GM19351 (cell line): Measurements from ENCODE around the gene PTPRD.
"Not testable (repeated sequence)": the region's sequence is repeated elsewhere in the genome, so short reads cannot be mapped to it uniquely, and the experiment has no call there.

Experiments
- ATAC-seq: cut with Tn5 transposase; IDR thresholded peaks from one replicate; pipeline ENCODE4 v1.9.1; 2021; ENCODE audit warnings: mild to moderate bottlenecking, moderate library complexity; ENCODE audit not compliant: unreplicated experiment

PTPRD gene

GRCh38 chr9:10488937-10489336 is 123.9 kb downstream of the PTPRD start:
- ATAC-seq = no peak

DNA sequence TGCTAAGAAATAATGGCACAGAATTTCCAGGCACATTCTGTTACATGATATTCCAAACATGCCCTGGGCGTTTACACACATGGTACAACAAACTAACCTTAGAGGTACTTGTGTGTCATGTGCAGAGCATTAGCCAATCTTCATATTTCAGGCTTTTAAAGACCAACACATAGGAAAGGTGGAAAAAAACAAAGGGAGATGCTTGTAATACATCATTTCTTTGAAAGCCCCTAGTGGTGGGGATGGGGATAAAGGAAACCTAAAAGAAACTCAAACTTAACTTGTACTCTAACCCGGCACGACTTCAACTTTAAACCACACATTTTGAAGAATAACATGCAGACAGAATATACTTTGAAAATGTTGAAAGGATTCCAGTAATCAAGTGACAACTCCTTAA is 133.6 kb downstream of the PTPRD start:
- no peak for ATAC-seq

- ATAC-seq = not testable (repeated sequence)
Observed at GRCh38 chr9:10449201-10449617, 163.6 kb downstream of the PTPRD start.

DNA sequence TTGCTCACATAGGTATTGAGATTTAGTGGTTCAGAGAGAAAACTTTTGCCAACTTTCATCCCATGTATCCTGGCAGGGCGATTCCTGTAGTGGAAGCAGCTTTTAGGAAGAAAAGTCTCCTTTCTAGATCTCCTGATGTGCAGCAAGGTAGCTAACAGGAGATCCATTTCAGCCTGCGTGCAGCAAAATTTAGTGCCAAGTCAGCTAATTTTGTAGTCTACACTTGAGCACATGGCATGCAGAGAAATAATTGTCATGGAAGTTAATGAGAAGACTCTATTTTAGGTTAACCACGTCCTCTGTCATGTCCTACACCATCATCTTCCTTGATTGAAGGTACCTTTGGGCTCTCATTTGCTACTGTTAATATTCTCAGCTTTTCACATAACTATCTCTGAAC is 165.8 kb downstream of the PTPRD start:
- no peak for ATAC-seq

DNA sequence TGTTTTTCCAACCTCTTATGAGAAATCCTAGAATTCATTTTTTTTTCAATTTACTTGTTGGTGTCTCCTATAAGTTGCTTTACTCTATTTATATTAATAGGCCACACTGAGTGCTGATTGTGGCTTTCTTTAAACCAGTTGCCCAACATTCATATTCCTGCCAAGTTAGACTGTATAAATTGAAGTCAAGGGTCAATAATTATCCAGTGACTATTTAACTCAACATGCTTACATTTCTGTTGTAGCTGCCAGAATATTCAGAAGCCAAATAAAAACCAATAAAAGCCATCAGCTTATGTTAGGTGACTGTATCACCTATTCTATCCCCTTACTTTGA is 169.0 kb downstream of the PTPRD start:
- ATAC-seq = no peak

DNA sequence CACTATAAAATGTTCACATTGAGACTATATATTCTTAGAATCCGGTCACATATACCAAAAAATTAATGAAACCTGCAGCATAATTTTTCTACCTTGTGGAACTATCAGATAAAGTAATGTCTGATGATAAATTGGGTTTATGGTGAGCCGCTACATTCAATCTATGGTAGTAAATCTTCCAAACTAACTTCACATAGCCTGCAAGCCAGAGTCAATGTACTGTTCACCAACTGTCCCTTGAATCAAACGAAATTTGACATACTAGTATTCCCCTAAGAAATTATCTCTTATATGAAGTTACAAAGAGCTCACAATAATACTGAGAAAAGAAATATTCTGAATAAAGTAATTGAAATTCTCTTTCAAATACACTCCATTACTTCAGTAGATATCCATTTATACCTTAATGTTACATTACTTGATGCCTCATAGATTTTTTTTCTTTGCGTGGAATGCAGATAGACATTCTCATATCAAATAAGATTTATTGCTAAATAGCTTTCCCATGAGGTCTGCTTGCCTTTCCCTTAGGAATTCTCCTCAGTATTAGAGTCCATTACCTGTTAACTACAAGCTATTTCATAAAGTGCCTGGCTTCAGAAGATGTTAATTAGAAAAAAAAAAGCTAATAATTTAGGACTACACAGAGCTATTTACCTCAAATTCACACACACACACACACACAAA is 169.5 kb downstream of the PTPRD start:
- no peak for ATAC-seq

GRCh38 chr9:10438955-10439354 is 173.8 kb downstream of the PTPRD start:
- no peak for ATAC-seq

DNA sequence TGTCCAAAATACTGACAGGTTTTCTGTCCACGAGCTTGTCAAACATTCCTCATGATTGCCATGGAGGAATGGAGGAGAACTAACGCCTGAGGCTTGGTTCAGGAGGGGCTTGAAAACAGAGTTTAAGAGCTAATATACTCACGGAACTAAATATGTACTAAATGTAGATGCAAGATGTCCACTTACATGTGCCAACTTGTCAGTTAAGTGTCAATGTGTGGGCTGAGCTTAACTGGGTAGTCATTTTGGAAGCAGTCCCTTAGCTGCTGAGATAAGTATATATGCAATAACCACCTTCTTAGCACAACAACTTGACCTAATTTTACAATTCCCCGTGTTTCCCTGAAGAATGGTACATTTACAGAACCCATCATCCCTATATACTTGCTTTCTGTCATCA is 176.0 kb downstream of the PTPRD start:
- no peak for ATAC-seq

DNA sequence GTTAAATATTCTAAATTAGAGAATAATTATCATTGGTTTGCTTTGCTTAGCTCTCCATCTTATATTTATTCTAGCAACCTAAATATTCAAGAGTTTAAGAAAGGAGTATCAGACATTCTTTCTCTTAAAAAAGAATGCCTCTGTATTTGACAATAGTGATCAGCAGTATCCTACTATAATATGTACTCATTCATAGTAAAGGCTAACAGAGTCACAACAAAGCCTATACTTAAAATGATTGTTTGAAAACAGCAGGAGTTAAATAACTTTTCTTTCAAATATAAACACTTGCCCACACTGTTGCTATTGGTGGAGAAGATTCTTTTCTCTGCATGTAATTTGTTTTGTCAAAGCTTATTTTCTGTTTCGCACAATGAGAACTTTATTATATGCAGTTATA is 178.4 kb downstream of the PTPRD start:
- no peak for ATAC-seq

DNA sequence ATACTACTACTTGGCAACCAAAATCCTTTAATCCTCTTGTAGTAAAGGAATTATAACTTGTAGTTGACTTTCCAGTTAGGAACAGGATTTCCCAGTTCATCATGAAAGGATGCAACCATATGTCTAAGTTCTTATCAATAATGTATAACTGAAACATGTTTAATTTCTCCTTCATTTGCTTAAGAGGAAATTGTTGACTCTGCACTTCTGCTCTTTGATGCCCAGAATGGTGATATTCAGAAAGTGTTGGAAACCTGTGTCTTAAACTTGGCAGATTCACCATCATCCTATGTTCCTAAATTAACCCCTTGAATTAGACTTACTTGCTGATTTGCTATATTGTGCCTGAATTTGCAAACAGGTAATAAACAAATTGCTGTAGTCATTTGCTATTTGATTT is 201.5 kb downstream of the PTPRD start:
- ATAC-seq = no peak

GRCh38 chr9:10403283-10403682 is 209.5 kb downstream of the PTPRD start:
- no peak for ATAC-seq

DNA sequence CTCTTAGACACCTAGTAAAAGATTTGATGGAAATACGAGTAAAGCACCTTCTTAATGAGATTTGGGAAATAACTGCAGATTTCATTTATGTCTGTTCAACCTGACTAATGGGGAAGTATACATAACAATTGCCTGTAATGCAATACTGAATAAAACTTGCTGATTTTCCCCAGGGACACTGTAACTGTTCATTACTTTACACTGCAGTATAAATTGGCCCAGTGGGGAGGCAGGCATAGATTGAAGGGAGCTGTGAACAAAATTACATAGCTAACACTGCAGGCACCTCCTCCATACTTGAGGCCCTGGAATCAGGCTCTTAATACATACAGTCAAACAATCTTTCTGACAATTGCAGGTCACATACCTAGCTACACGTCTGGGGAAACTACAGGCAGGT is 216.2 kb downstream of the PTPRD start:
- ATAC-seq = no peak

DNA sequence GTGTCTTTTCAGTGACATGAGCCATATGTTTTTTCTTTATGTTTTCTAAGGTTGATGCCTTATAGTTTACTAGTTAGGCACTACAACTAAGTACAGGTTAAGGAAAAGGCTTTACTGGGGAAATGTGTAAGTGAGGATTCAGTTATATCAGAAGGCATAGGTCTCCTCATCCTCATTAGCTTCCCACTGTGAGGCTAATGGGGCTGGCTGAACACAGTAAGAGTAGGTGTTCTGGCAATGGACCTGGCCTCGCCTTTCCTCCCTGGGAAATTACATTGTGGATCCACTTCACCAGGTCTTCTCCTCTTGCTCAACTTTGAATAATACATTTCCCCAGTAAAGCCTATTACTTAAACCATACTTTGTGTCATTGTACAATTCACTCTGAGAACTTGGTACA is 225.5 kb downstream of the PTPRD start:
- no peak for ATAC-seq

GRCh38 chr9:10371824-10372223 is 241.0 kb downstream of the PTPRD start:
- ATAC-seq = no peak

- peak; percentile 98 for ATAC-seq
Observed at GRCh38 chr9:10366171-10366779, 246.5 kb downstream of the PTPRD start.

- ATAC-seq = no peak
Observed at GRCh38 chr9:10354591-10354990, 258.2 kb downstream of the PTPRD start.

DNA sequence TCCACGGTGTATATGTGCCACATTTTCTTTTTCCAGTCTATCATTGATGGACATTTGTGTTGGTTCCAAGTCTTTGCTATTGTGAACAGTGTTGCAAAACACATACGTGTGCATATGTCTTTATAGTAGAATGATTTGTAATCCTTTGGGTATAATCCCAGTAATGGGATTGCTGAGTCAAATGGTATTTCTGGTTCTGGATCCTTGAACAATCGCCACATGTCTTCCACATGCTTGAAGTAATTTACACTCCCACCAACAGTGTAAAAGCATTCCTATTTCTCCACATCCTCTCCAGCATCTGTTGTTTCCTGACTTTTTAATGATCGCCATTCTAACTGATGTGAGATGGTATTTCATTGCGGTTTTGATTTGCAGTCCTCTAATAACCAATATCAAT is 267.2 kb downstream of the PTPRD start:
- not testable (repeated sequence) for ATAC-seq

DNA sequence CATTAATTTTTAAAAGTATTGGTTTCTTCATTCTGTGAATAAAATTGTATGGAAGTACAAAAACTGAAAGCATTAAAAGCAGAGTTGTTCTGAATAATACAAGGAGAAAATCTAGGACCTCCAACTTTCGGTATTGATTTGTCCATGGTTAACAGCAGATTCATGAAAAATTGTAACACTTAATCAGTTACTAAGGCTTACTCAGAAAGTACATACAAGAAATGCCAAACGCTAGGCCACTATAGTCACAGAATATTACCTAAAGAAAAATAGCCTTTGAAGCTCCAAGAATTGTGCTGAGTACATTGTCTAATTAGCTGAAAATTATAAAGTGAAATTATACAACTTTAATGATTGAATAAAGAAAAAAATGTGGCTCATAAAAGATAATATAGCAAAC is 271.7 kb downstream of the PTPRD start:
- ATAC-seq = no peak

GRCh38 chr9:10339152-10339551 is 273.6 kb downstream of the PTPRD start:
- ATAC-seq = no peak

DNA sequence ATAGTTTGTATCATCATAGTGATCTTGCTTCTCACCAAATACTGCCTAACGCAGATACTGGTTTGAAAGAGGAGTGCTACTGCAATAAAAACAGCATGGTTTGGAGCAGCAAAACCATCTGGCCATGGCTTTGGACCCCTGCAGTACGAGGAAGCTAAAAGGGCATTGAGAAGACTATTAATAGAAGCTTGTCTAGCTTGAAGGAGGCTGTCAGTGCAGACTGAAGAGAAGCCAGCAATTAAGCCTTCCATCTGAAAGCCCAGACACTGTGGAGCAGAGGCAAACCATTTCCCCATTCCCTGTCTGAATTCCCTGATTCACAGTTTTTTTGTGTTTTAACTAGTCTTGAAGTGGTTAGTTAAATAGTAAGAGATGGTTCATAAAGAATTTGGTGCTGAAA is 281.6 kb downstream of the PTPRD start:
- ATAC-seq = no peak

GRCh38 chr9:10282084-10282483 is 330.7 kb downstream of the PTPRD start:
- no peak for ATAC-seq

- no peak for ATAC-seq
Observed at GRCh38 chr9:10274988-10275387, 337.8 kb downstream of the PTPRD start.

DNA sequence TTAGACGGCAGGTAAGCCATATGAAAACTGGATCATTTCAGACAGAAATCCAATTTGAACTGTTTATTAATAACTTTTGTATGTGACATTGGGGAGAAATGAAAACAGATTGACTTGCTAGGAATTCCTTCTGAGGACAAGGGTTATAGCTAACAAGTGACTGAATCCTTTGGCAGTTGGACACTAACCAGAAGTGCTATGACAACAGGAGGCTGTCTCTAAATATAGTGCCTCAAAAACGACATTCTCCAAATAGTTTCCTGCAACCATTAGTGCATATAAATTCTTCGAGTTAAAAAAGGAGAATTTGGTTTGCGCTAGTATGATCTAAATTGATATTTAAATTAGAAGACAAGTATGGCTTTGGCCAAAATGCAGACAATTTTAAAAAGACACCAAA is 338.6 kb downstream of the PTPRD start:
- ATAC-seq = no peak
